ENCODE data around the gene CCDC38.
A peak's percentile ranks its signal among the peaks of the same experiment; 100 is the strongest.
"Not testable (repeated sequence)": the region's sequence is repeated elsewhere in the genome, so short reads cannot be mapped to it uniquely, and the experiment has no call there.

CCDC38 gene

GRCh38 chr12:95942524-95943329 is at the start of gene CCDC38:
Gene CCDC38 (minus strand): TSS chr12:95942614. CDS start chr12:95936509, 6,105 bp downstream.
- peak; percentile 71 for DNase-seq

- DNase-seq: no peak
These were observed 47.7 kb upstream of the CCDC38 start for GRCh38 chr12:95990136-95990535.

- DNase-seq: no peak
These were observed 47.2 kb upstream of the CCDC38 start for GRCh38 chr12:95989504-95990123.

GRCh38 chr12:95988506-95989275 is 46.3 kb upstream of the CCDC38 start:
- DNase-seq: no peak

- no peak for DNase-seq
These were observed 44.5 kb upstream of the CCDC38 start for GRCh38 chr12:95986635-95987570.

GRCh38 chr12:95984682-95985081 is 42.3 kb upstream of the CCDC38 start:
- no peak for DNase-seq

- DNase-seq: no peak
These were observed 40.2 kb upstream of the CCDC38 start for GRCh38 chr12:95982602-95983001.

GRCh38 chr12:95980437-95980836 is 38.0 kb upstream of the CCDC38 start:
- DNase-seq: no peak

GRCh38 chr12:95978774-95979173 is 36.4 kb upstream of the CCDC38 start:
- no peak for DNase-seq

GRCh38 chr12:95978351-95978750 is 35.9 kb upstream of the CCDC38 start:
- DNase-seq: no peak

- DNase-seq: no peak
These were observed 35.4 kb upstream of the CCDC38 start for GRCh38 chr12:95977764-95978305.

GRCh38 chr12:95976416-95976832 is 34.0 kb upstream of the CCDC38 start:
- no peak for DNase-seq

GRCh38 chr12:95975491-95975890 is 33.1 kb upstream of the CCDC38 start:
- no peak for DNase-seq

GRCh38 chr12:95974358-95974757 is 31.9 kb upstream of the CCDC38 start:
- DNase-seq: no peak

GRCh38 chr12:95972832-95973456 is 30.5 kb upstream of the CCDC38 start:
- DNase-seq: no peak

- no peak for DNase-seq
These were observed 28.5 kb upstream of the CCDC38 start for GRCh38 chr12:95970905-95971304.

GRCh38 chr12:95969116-95969515 is 26.7 kb upstream of the CCDC38 start:
- DNase-seq: not testable (repeated sequence)

GRCh38 chr12:95967301-95967700 is 24.9 kb upstream of the CCDC38 start:
- DNase-seq: no peak

GRCh38 chr12:95966287-95966870 is 24.0 kb upstream of the CCDC38 start:
- DNase-seq: no peak

- no peak for DNase-seq
These were observed 20.7 kb upstream of the CCDC38 start for GRCh38 chr12:95963096-95963495.

- DNase-seq: no peak
These were observed 19.8 kb upstream of the CCDC38 start for GRCh38 chr12:95962222-95962621.

Measured in activated effector memory CD4-positive, alpha-beta T cell treated with Interleukin-2 at 50 U/mL for 16 hours (primary cell).